Aorta (tissue), 5 donors: Measurements from ENCODE around the gene SHMT1. TPM values are rescaled to one million over a fixed set of nuclear protein-coding genes. Genes with fewer than 3 reads are reported as not detected.
"Not testable (repeated sequence)": the region's sequence is repeated elsewhere in the genome, so short reads cannot be mapped to it uniquely, and the experiment has no call there.

Source experiments
- ATAC-seq: fragments of 200-7000 bp; cut with Tn5 transposase; one replicate; pipeline ENCODE4 v1.9.1; 2022; ENCODE audit warnings: moderate library complexity; ENCODE audit not compliant: low FRiP score
- DNase-seq, 2 donors: peaks; one replicate each; pipeline ENCODE4 v3.0.0-alpha.2; 2020
- H3K27ac ChIP-seq, 2 donors: one replicate each; pipeline ENCODE4 v1.5.1; 2013; ENCODE audit warnings: low read length in 2 of 2, mild to moderate bottlenecking in 2 of 2, moderate library complexity in 2 of 2, control low read depth in 1 of 2, inconsistent platforms in 1 of 2, low read depth in 1 of 2
- H3K27me3 ChIP-seq, 2 donors: one replicate each; pipeline ENCODE4 v1.6.1; 2013; ENCODE audit warnings: control low read depth in 1 of 2, low read length in 1 of 2, mild to moderate bottlenecking in 1 of 2, moderate library complexity in 1 of 2; ENCODE audit not compliant: insufficient read depth in 2 of 2, control insufficient read depth in 1 of 2
- H3K36me3 ChIP-seq, 2 donors: one replicate each; pipeline ENCODE4 v1.6.1; 2013; ENCODE audit warnings: control low read depth in 1 of 2, low read length in 1 of 2, mild to moderate bottlenecking in 1 of 2; ENCODE audit not compliant: insufficient read depth in 2 of 2, control insufficient read depth in 1 of 2
- H3K4me1 ChIP-seq, 2 donors: one replicate each; pipeline ENCODE4 v1.6.1; 2013; ENCODE audit warnings: low read length in 2 of 2, control low read depth in 1 of 2, mild to moderate bottlenecking in 1 of 2, moderate library complexity in 1 of 2; ENCODE audit not compliant: insufficient read depth in 2 of 2, control insufficient read depth in 1 of 2
- H3K4me3 ChIP-seq, 2 donors: one replicate each; pipeline ENCODE4 v1.5.1; 2013; ENCODE audit warnings: low read length in 2 of 2, control low read depth in 1 of 2, mild to moderate bottlenecking in 1 of 2
- H3K9me3 ChIP-seq: one replicate; pipeline ENCODE4 v1.6.1; 2013; ENCODE audit warnings: mild to moderate bottlenecking, low read length; ENCODE audit not compliant: control insufficient read depth
- WGBS, 2 donors: extraction: QIAGEN DNeasy Blood & Tissue Kit; methylation state at CpG; one replicate each; pipeline ENCODE4 v1.1.7; 2013; 5-methylcytosine and 5-hydroxymethylcytosine counted together
- intact Hi-C, 2 donors: fragments of 100-400 bp; cut with DNase I; formaldehyde crosslinking; loops; one replicate each; pipeline versions ENCODE4 v1.14.2 to v1.15.0; 2022
- long read RNA-seq, 2 donors: library from polyadenylated mRNA; unstranded; transcript quantifications; one replicate each; pipeline ENCODE4 v2.0.0, GENCODE V29; 2020 to 2021
- polyA plus RNA-seq, 2 donors: library from polyadenylated mRNA; stranded (reverse); fragments of 200-250 nt; gene quantifications; one replicate each; pipeline ENCODE4 v1.2.3, GENCODE V29; 2013
- total RNA-seq, 2 donors: library from RNA; stranded (reverse); fragmentation: NEBNext Ultra II Directional; extraction: Animal tissue kit (Norgen Biotek cat#: 25700); gene quantifications; one replicate each; pipeline ENCODE4 v1.2.1, GENCODE V29; 2021
- donor health status: healthy with polysubstance abuse.
- donor health status: Bipolar disorder and iron deficiency.
- donor health status: DM: no; HTN: no; CAD: no.
- donor health status: DM: no; HTN: no; CAD: no.
- donor health status: DM: yes; HTN: yes; CAD: no.

The SHMT1 gene
- total RNA-seq (10 to 100 TPM; 13.3 to 17.5 TPM), polyA plus RNA-seq (10 to 100 TPM in 1 of 2 donors, 1 to 10 TPM in 1; 7.3 to 21.7 TPM)
- long read RNA-seq, donor 1, transcript SHMT1-201 (12 exons, 2,464 nt): major isoform, 18 of 68 reads
- long read RNA-seq, donor 1, transcript SHMT1-203 (11 exons, 1,656 nt): major isoform, 18 of 68 reads
- long read RNA-seq, donor 1, partial matches to known transcripts: 11 of 68 reads
- long read RNA-seq, donor 1, other reads (novel, unspliced or antisense): 20 of 68 reads
- long read RNA-seq, donor 2, transcript SHMT1-201 (12 exons, 2,464 nt): major isoform, 6 of 12 reads
- long read RNA-seq, donor 2, partial matches to known transcripts: 0 of 12 reads
- long read RNA-seq, donor 2, other reads (novel, unspliced or antisense): 2 of 12 reads

- Histone ChIP-seq H3K4me1 (no peaks in the 10 kb centered on the region), H3K9me3 (no peaks in the 10 kb centered on the region)
- DNase-seq: peak; percentile 95 to 97
These were observed at the start of gene SHMT1 for GRCh38 chr17:18363101-18364049. SHMT1 (minus strand) TSS chr17:18363550; CDS start chr17:18355981, 7,569 bp downstream.

GRCh38 chr17:18412001-18412538 lies 48.7 kb upstream of the SHMT1 start:
- intact Hi-C loops, H3K27me3 ChIP-seq, H3K4me3 ChIP-seq, H3K9me3 ChIP-seq, H3K27ac ChIP-seq, H3K4me1 ChIP-seq, H3K36me3 ChIP-seq, DNase-seq: not testable (repeated sequence)
- no CpG with 5 or more reads among the region's 32 CpGs for WGBS, 2 donors
- ATAC-seq: peak; percentile 86

More at GRCh38 chr17:18363101-18364049, at the start of gene SHMT1:
- intact Hi-C loops: no loop called here
- H3K36me3 ChIP-seq: no peaks in the 10 kb centered on the region
- WGBS, 2 donors: 0 to 1% methylated on average over 59 to 76 of the region's 76 CpGs
- peak within 1 kb of the TSS in 1 of 2 donors; percentile 41 for H3K27ac ChIP-seq
- no peaks in the 10 kb centered on the region for H3K27me3 ChIP-seq
- ATAC-seq: peak; percentile 100
- peak within 1 kb of the TSS; percentile 43 to 70 for H3K4me3 ChIP-seq

GRCh38 chr17:18411377-18411864 lies 48.1 kb upstream of the SHMT1 start:
- intact Hi-C loops, H3K4me1 ChIP-seq, H3K27ac ChIP-seq, H3K27me3 ChIP-seq, H3K9me3 ChIP-seq, H3K4me3 ChIP-seq, H3K36me3 ChIP-seq: not testable (repeated sequence)
- DNase-seq (peak; percentile 34 to 65), ATAC-seq (peak; percentile 84)
- 1% methylated on average over 20 to 23 of the region's 25 CpGs for WGBS, 2 donors

- H3K9me3 ChIP-seq, H3K27me3 ChIP-seq, H3K4me1 ChIP-seq, DNase-seq, ATAC-seq, H3K4me3 ChIP-seq, intact Hi-C loops, H3K27ac ChIP-seq, H3K36me3 ChIP-seq: not testable (repeated sequence)
- WGBS, 2 donors: 1 to 2% methylated on average over 8 to 11 of the region's 11 CpGs
These were observed 47.4 kb upstream of the SHMT1 start for GRCh38 chr17:18410736-18411135.

- H3K27ac ChIP-seq, H3K4me3 ChIP-seq, H3K36me3 ChIP-seq, DNase-seq, ATAC-seq, intact Hi-C loops, H3K4me1 ChIP-seq, H3K27me3 ChIP-seq, H3K9me3 ChIP-seq: not testable (repeated sequence)
- 59 to 68% methylated on average over 6 of the region's 6 CpGs for WGBS, 2 donors
These were observed 46.0 kb upstream of the SHMT1 start for GRCh38 chr17:18409321-18409720.

- H3K27ac ChIP-seq, H3K9me3 ChIP-seq, H3K4me1 ChIP-seq, DNase-seq, ATAC-seq, H3K4me3 ChIP-seq, intact Hi-C loops, H3K27me3 ChIP-seq, H3K36me3 ChIP-seq: not testable (repeated sequence)
- 59 to 65% methylated on average over 3 of the region's 3 CpGs for WGBS, 2 donors
These were observed 45.6 kb upstream of the SHMT1 start for GRCh38 chr17:18408906-18409305.

- intact Hi-C loops, H3K4me1 ChIP-seq, ATAC-seq, H3K4me3 ChIP-seq, DNase-seq, H3K27me3 ChIP-seq, H3K36me3 ChIP-seq, H3K9me3 ChIP-seq, H3K27ac ChIP-seq: not testable (repeated sequence)
- 45% methylated on average over 3 of the region's 5 CpGs; no CpG with 5 or more reads in 1 of the 2 donors for WGBS, 2 donors
These were observed 40.3 kb upstream of the SHMT1 start for GRCh38 chr17:18403604-18404003.

- intact Hi-C loops, H3K27ac ChIP-seq, H3K9me3 ChIP-seq, H3K4me1 ChIP-seq, H3K36me3 ChIP-seq, ATAC-seq, H3K4me3 ChIP-seq, H3K27me3 ChIP-seq: not testable (repeated sequence)
- DNase-seq: peak in 1 of 2 donors; percentile 45
- WGBS, 2 donors: 0 to 1% methylated on average over 4 of the region's 5 CpGs
These were observed 39.8 kb upstream of the SHMT1 start for GRCh38 chr17:18403166-18403565.
